Measurements from ENCODE around the gene HLA-DQB1. TPM values are rescaled to one million over a fixed set of nuclear protein-coding genes. Genes with fewer than 3 reads are reported as not detected.
A peak's percentile ranks its signal among the peaks of the same experiment; 100 is the strongest.

HLA-DQB1 gene
- total and polyA plus RNA-seq, 2 of the 13 experiments (the other 11 are each of a cell fraction or from before 2014, with no cell fraction given): not detected

- TF ChIP-seq ZBTB4 (CRISPR knock-in tag; IDR thresholded peaks at IDR 0.05; ENCODE audit: borderline replicate concordance) (no peak), SAP130 (CRISPR knock-in tag; IDR thresholded peaks at IDR 0.05; ENCODE audit: low read depth) (no peak), ZNF432 (CRISPR knock-in tag; IDR thresholded peaks at IDR 0.05; ENCODE audit: borderline replicate concordance) (no peak), XRCC5 (optimal IDR thresholded peaks at IDR 0.05; ENCODE audit: low read length) (no peak), ZNF737 (CRISPR knock-in tag; IDR thresholded peaks at IDR 0.05; ENCODE audit: borderline replicate concordance) (no peak), NBN (conservative IDR thresholded peaks at IDR 0.05) (no peak)
Measured at GRCh38 chr6:32623693-32624092, 42.8 kb downstream of the HLA-DQB1 start (continued).

GRCh38 chr6:32622545-32623401 lies 43.7 kb downstream of the HLA-DQB1 start:
- H3K4me1 ChIP-seq (ENCODE audit: insufficient read depth, low read length): no peaks in the 10 kb centered on the region
- no peak overlapping the region for H3K9ac ChIP-seq (ENCODE audit: insufficient read depth, low read depth, low read length)
- intact Hi-C loops (cut with micrococcal nuclease; ENCODE audit: unreplicated experiment): no loop called here
- H4K20me1 ChIP-seq (ENCODE audit: insufficient read depth, low read length): no peaks in the 10 kb centered on the region
- H3K27me3 ChIP-seq (ENCODE audit: control insufficient read depth in 1 of 2, insufficient read depth in 2 of 2, low read length in 2 of 2): peaks cover 0 to 3% of the 10 kb centered on the region in 2 experiments; a peak in 2 of 5 replicates
- no peaks in the 10 kb centered on the region for H3K9me3 ChIP-seq (ENCODE audit: low read length)
- H3K4me3 ChIP-seq (replicated peaks in 1 of 3; ENCODE audit: insufficient read depth in 1 of 3, low read depth in 2 of 3, low read length in 3 of 3): no peak overlapping the region
- ChIA-PET POLR2A (interaction anchor here (1.1 kb wide), 1 partner anchor 216 kb away, joined by 3 read pairs; the partner anchor contains the start of gene TAP2), CTCF (ENCODE audit: low intra/inter-chr PET ratio, low total read pairs) (interaction anchor here (0.6 to 0.8 kb wide), 2 partner anchors 78 to 175 kb away, joined by 3 read pairs; no protein-coding TSS in a partner anchor)
- H3K79me2 ChIP-seq (ENCODE audit: insufficient read depth, low read length): no peaks in the 10 kb centered on the region
- no peak overlapping the region for H3K27ac ChIP-seq (ENCODE audit: extremely low read length, insufficient read depth, low read length)
- no peak overlapping the region for H2AFZ ChIP-seq (ENCODE audit: low read length)
- H3K36me3 ChIP-seq (replicated peaks in 1 of 2; ENCODE audit: control insufficient read depth in 1 of 2, insufficient read depth in 2 of 2, low read length in 2 of 2): no peaks in the 10 kb centered on the region
- WGBS (ENCODE audit: low lambda C conversion rate): 0% methylated on average over 1 of the region's 1 CpG
- in situ Hi-C loops (cut with HindIII; ENCODE audit: extremely low pct_ligation_motif_present, low pct_unique_long_range_greater_than_20kb): no loop called here
- no TSS peak for BruUV-seq (replicated peaks)
- DNase-seq (ENCODE audit: low spot score) (peak; percentile 28), FAIRE-seq (peak; percentile 12), ATAC-seq (peak; percentile 81)
- H3K4me2 ChIP-seq (ENCODE audit: low read depth, low read length): no peak overlapping the region
- TF ChIP-seq TFAP4 (IDR thresholded peaks at IDR 0.05; ENCODE audit: borderline replicate concordance, low read depth) (peak; percentile 28; the same call in 1 of the 2 replicates), GPBP1L1 (CRISPR knock-in tag; IDR thresholded peaks at IDR 0.05) (no peak), SMC3 (IDR thresholded peaks at IDR 0.05; ENCODE audit: low read length) (peak; percentile 36; the same call in 1 of the 2 replicates), PAXIP1 (CRISPR knock-in tag; conservative IDR thresholded peaks at IDR 0.05) (no peak), ZBTB1 (CRISPR knock-in tag; IDR thresholded peaks at IDR 0.05; ENCODE audit: borderline replicate concordance) (no peak), HMG20A (CRISPR knock-in tag; IDR thresholded peaks at IDR 0.05; ENCODE audit: borderline replicate concordance) (no peak), NR2F6 (IDR thresholded peaks at IDR 0.05) (no peak), NR2F6 (CRISPR knock-in tag; IDR thresholded peaks at IDR 0.05) (no peak)

Data from HepG2 (cell line).